Muscle of leg (tissue), 11 donors: Measurements from ENCODE around the gene ADGRG1. TPM values are rescaled to one million over a fixed set of nuclear protein-coding genes. Genes with fewer than 3 reads are reported as not detected.

Experiments
- DNase-seq: peaks from one replicate; pipeline ENCODE4 v3.0.0; 2013
- H3K27ac ChIP-seq: one replicate; pipeline ENCODE4 v1.5.1; 2013; ENCODE audit warnings: mild to moderate bottlenecking, low read length, control low read depth
- H3K27me3 ChIP-seq: one replicate; pipeline ENCODE4 v1.6.1; 2013; ENCODE audit warnings: low read length; ENCODE audit not compliant: control insufficient read depth, insufficient read depth
- H3K36me3 ChIP-seq: one replicate; pipeline ENCODE4 v1.6.1; 2013; ENCODE audit warnings: low read length; ENCODE audit not compliant: control insufficient read depth, insufficient read depth
- H3K4me1 ChIP-seq: one replicate; pipeline ENCODE4 v1.6.1; 2013; ENCODE audit warnings: low read length; ENCODE audit not compliant: control insufficient read depth, insufficient read depth
- H3K4me3 ChIP-seq: one replicate; pipeline ENCODE4 v1.5.1; 2013; ENCODE audit warnings: low read length, control low read depth
- H3K9me3 ChIP-seq: replicated peaks from 2 replicates; pipeline ENCODE4 v1.6.1; 2013; ENCODE audit warnings: low read depth, low read length; ENCODE audit not compliant: control insufficient read depth
- WGBS: methylation state at CpG from one replicate; pipeline ENCODE4 v1.1.5; 2013; ENCODE audit warnings: missing lambda C conversion rate; ENCODE audit not compliant: insufficient coverage; 5-methylcytosine and 5-hydroxymethylcytosine counted together
- polyA plus RNA-seq, 8 donors: library from polyadenylated mRNA; unstranded; fragments of 120-200 nt; gene quantifications; one replicate each; pipeline versions ENCODE4 v1.2.1 to v1.2.3, GENCODE V29; 2013; ENCODE audit warnings: inconsistent platforms in 1 of 8, low replicate concordance in 1 of 8; ENCODE audit not compliant: insufficient read length in 8 of 8, insufficient read depth in 1 of 8
- total RNA-seq: library from RNA; stranded (reverse); fragments of 120-200 nt; gene quantifications from one replicate; pipeline ENCODE4 v1.2.4, GENCODE V29; 2013

ADGRG1 gene
- total and polyA plus RNA-seq, 9 donors, result 1.9 to 13.0 (median 5.5) TPM

GRCh38 chr16:57692636-57693035, 64.2 kb downstream of the ADGRG1 start:
- no peaks in the 10 kb centered on the region for H3K9me3 ChIP-seq
- H3K27me3 ChIP-seq, result peaks cover 8% of the 10 kb centered on the region
- H3K4me3 ChIP-seq, result no peak overlapping the region
- peaks cover 5% of the 10 kb centered on the region for H3K4me1 ChIP-seq
- DNase-seq, result no peak
- WGBS, result 88% methylated on average over 1 of the region's 2 CpGs
- H3K27ac ChIP-seq, result no peak overlapping the region
- H3K36me3 ChIP-seq, result no peaks in the 10 kb centered on the region

DNA sequence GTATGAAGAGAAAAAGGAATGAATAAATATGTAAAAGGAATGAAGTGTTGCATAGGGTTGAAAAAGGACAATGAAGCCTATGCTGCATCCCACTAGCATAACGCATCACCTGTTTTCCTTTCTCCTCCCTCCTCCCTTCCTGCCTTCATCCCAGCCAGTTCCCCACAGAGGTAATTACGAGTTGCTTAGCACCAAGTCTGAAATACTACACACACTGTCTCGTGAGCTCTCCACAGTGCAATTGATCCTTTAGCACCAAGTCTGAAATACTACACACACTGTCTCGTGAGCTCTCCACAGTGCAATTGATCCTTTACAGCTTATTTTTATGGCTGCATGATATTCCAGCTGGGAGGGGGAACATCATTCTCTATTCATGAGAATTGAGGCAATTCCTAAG, 65.1 kb downstream of the ADGRG1 start:
- Histone ChIP-seq H3K4me1 (peaks cover 5% of the 10 kb centered on the region), H3K27ac (no peak overlapping the region), H3K4me3 (no peak overlapping the region), H3K27me3 (peaks cover 8% of the 10 kb centered on the region), H3K9me3 (no peaks in the 10 kb centered on the region), H3K36me3 (no peaks in the 10 kb centered on the region)
- 0% methylated on average over 1 of the region's 4 CpGs for WGBS
- DNase-seq, result no peak

DNA sequence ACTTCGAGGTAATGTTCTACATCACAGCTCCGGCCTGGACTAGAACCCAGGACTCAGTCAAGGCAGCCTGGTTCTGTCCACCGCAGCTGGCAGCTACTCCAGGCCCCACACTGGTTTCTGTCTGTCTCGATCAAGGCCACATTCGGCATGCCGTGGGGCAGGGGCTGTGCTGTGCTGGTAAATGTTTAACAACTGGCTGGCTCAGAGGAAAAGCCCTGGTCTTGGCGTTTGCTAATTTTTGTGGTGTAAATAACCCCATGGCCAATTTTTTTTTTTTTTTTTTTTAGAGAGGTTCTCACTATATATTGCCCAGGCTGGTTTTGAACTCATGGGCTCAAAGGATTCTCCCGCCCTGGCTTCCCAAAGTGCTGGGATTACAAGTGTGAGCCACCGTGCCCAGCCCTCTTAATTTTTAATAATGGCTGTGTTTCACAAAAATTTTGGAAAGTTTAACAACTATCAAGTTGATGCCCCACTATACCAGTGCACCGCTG, 65.8 kb downstream of the ADGRG1 start:
- no peak for DNase-seq
- H3K4me1 ChIP-seq, result peaks cover 5% of the 10 kb centered on the region
- H3K36me3 ChIP-seq, result no peaks in the 10 kb centered on the region
- no peaks in the 10 kb centered on the region for H3K9me3 ChIP-seq
- 77% methylated on average over 4 of the region's 10 CpGs for WGBS
- no peak overlapping the region for H3K27ac ChIP-seq
- peaks cover 8% of the 10 kb centered on the region for H3K27me3 ChIP-seq
- no peak overlapping the region for H3K4me3 ChIP-seq

DNA sequence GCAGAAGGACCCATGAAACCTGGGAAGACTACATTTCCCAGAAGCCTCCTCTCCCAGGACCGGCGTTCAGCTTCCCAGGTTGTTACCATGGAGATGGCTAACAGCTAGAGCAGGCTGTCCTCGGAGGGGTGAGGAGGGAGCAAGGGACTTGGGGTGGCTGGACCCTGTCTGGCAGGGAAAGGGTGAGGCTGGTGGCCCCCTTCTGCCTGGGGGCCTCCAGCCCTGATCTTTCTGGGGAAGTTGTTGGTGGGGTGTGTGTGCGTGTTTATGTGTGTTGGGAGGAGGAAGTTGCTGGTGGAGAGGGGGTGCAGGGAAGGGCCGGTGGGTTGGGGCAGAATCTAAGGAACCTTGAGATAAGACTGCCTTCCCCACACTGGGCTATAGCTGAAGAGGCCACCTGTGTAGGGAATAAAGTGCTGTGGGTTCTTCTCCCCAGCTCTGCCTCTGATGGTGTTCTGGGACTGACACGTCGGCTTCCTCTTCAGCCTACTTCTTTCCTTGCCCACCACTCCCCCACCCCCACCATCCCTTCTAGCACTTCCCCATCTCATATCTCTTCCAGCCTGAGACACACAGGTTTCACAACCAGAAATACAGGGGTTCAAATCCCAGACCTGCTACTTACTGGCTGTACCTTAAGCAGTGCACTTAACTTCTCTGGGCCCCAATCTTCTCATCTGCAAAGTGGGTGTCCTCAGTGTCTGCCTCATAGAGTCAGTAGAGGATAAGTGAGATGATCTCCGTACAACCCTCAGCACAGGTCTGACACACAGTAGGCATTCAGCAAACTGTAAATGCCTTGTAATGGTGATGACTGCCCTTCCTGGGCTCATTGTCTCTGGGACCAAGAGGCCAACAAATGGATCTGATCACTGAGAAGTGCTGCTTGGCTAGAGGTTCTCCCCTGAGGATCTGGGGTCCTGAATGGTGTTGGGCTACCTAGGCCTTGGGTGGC, 66.6 kb downstream of the ADGRG1 start, which contains the start of gene DRC7:
Gene DRC7 (plus strand): TSS at position 82 of the 955 bp plus-strand sequence. CDS start 3,144 bp downstream, outside the sequence.
- Histone ChIP-seq H3K36me3 (no peaks in the 10 kb centered on the region), H3K4me3 (no peak within 1 kb of the TSS), H3K9me3 (no peaks in the 10 kb centered on the region), H3K27me3 (peaks cover 8% of the 10 kb centered on the region), H3K27ac (no peak within 1 kb of the TSS), H3K4me1 (no peaks in the 10 kb centered on the region)
- 63% methylated on average over 3 of the region's 8 CpGs for WGBS
- DNase-seq, result peak; percentile 66

DNA sequence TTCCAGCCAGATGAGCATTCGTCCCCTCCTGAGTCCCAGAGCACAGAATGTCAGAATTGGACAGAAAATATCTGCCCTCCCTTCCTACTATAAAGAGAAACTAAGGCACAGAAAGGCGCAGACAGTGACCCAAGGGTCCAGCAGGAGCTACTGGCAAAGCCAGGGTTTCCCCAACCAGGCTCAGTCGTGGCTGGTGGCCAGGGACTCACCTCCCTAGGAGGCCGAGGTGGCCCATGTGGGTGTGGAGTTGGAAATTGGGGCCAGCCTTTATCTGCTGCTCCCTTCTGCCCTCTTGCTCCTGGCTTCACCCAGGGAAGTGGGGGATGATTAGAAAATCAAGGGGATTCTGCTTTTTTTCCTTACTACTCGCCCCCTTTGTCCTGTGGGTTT, 67.2 kb downstream of the ADGRG1 start:
- 80% methylated on average over 1 of the region's 5 CpGs for WGBS
- Histone ChIP-seq H3K4me1 (no peaks in the 10 kb centered on the region), H3K27me3 (peaks cover 8% of the 10 kb centered on the region), H3K36me3 (no peaks in the 10 kb centered on the region), H3K9me3 (no peaks in the 10 kb centered on the region), H3K27ac (no peak overlapping the region), H3K4me3 (no peak overlapping the region)
- DNase-seq, result no peak

DNA sequence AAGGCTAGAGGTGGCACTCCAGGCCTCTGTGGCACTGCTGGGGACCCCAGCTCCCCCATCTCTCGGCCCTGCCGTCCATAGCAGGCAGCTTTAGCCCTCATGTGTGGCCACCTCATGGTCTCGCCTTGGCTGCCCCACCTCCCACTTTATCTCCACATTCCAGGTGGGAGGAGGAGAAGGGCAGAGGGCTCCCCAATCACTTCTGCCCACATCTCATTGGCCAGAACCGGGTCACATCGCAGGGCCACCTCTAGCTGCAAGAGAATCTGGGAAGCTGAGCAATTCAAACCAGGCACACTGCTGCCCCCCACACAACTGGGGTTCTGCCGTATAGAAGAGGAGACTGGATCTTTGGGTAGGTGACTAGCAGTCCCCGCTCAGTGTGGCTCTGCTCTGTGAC, 67.8 kb downstream of the ADGRG1 start:
- H3K27me3 ChIP-seq, result peaks cover 6% of the 10 kb centered on the region
- H3K36me3 ChIP-seq, result no peaks in the 10 kb centered on the region
- DNase-seq, result no peak
- H3K4me1 ChIP-seq, result peaks cover 2% of the 10 kb centered on the region
- H3K27ac ChIP-seq, result no peak overlapping the region
- H3K4me3 ChIP-seq, result no peak overlapping the region
- WGBS, result 50% methylated on average over 2 of the region's 7 CpGs
- H3K9me3 ChIP-seq, result no peaks in the 10 kb centered on the region

DNA sequence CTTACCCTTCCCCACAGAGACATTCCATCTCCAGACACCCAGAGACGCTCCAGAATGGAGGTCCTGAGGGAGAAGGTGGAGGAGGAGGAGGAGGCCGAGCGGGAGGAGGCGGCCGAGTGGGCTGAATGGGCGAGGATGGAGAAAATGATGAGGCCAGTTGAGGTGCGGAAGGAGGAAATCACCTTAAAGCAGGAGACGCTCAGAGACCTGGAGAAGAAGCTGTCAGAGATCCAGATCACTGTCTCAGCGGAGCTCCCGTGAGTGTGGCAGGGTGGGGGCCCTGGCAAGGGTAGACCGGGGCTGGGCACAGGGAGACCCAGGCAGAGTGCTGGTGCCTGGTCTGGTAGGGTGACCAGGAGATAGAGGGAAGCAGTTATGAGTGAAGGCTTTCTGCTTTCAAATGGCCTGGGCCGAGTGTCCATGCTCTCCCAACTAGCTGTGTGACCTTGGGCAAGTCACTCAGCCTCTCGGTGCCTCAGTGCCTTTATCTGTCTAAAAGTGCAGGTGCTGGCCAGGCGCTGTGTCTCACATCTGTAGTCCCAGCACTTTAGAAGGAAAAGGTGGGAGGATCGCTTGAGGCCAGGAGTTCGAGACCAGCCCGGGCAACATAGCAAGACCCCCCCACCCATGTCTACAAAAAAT, 69.6 kb downstream of the ADGRG1 start:
- Histone ChIP-seq H3K36me3 (no peaks in the 10 kb centered on the region), H3K4me3 (no peak overlapping the region), H3K27ac (no peak overlapping the region), H3K27me3 (peaks cover 1% of the 10 kb centered on the region), H3K9me3 (no peaks in the 10 kb centered on the region), H3K4me1 (peaks cover 7% of the 10 kb centered on the region)
- WGBS, result 87% methylated on average over 11 of the region's 17 CpGs
- DNase-seq, result no peak

- Histone ChIP-seq H3K4me1 (peaks cover 7% of the 10 kb centered on the region), H3K27me3 (no peaks in the 10 kb centered on the region), H3K4me3 (no peak overlapping the region), H3K36me3 (no peaks in the 10 kb centered on the region), H3K9me3 (no peaks in the 10 kb centered on the region), H3K27ac (no peak overlapping the region)
- DNase-seq, result no peak
- WGBS, result 80% methylated on average over 13 of the region's 16 CpGs
Observed at GRCh38 chr16:57698812-57699405, 70.5 kb downstream of the ADGRG1 start.

- H3K9me3 ChIP-seq, result no peaks in the 10 kb centered on the region
- no peak overlapping the region for H3K4me3 ChIP-seq
- H3K27me3 ChIP-seq, result no peaks in the 10 kb centered on the region
- DNase-seq, result no peak
- 83% methylated on average over 2 of the region's 3 CpGs for WGBS
- H3K36me3 ChIP-seq, result no peaks in the 10 kb centered on the region
- no peak overlapping the region for H3K27ac ChIP-seq
- peaks cover 7% of the 10 kb centered on the region for H3K4me1 ChIP-seq
Observed at GRCh38 chr16:57699481-57699880, 71.1 kb downstream of the ADGRG1 start.

- Histone ChIP-seq H3K27me3 (no peaks in the 10 kb centered on the region), H3K4me3 (no peak overlapping the region), H3K4me1 (peaks cover 7% of the 10 kb centered on the region), H3K9me3 (no peaks in the 10 kb centered on the region), H3K27ac (no peak overlapping the region), H3K36me3 (no peaks in the 10 kb centered on the region)
- 83% methylated on average over 7 of the region's 7 CpGs for WGBS
- no peak for DNase-seq
Observed at GRCh38 chr16:57699899-57700298, 71.5 kb downstream of the ADGRG1 start.
